Glutamatergic neuron (in vitro differentiated cells): ENCODE measurements around the gene TMOD2. TPM values are rescaled to one million over a fixed set of nuclear protein-coding genes. Genes with fewer than 3 reads are reported as not detected.

Experiments used
- DNase-seq: peaks from one replicate; pipeline ENCODE4 v3.0.0; 2022
- H3K27ac Mint-ChIP-seq: one replicate; pipeline ENCODE4 v1.8.0; 2020; ENCODE audit warnings: mild to moderate bottlenecking, mixed read lengths, inconsistent platforms; ENCODE audit not compliant: unreplicated experiment
- H3K27me3 Mint-ChIP-seq: one replicate; pipeline ENCODE4 v1.8.0; 2020; ENCODE audit warnings: mild to moderate bottlenecking, moderate library complexity, mixed read lengths, inconsistent platforms; ENCODE audit not compliant: unreplicated experiment
- H3K36me3 Mint-ChIP-seq: one replicate; pipeline ENCODE4 v1.8.0; 2020; ENCODE audit warnings: mild to moderate bottlenecking, mixed read lengths, inconsistent platforms; ENCODE audit not compliant: unreplicated experiment
- H3K4me1 Mint-ChIP-seq: one replicate; pipeline ENCODE4 v1.8.0; 2020; ENCODE audit warnings: mild to moderate bottlenecking, low read depth, mixed read lengths, inconsistent platforms; ENCODE audit not compliant: unreplicated experiment
- H3K4me3 Mint-ChIP-seq: one replicate; pipeline ENCODE4 v1.8.0; 2020; ENCODE audit warnings: mild to moderate bottlenecking, mixed read lengths, inconsistent platforms; ENCODE audit not compliant: unreplicated experiment
- H3K9me3 Mint-ChIP-seq: one replicate; pipeline ENCODE4 v1.8.0; 2020; ENCODE audit warnings: mild to moderate bottlenecking, moderate library complexity, mixed read lengths, inconsistent platforms; ENCODE audit not compliant: unreplicated experiment
- CTCF ChIP-seq: fragments of 200-600 bp; sonication (generic); IDR thresholded peaks from one replicate; pipeline ENCODE4 v1.5.0; 2021; ENCODE audit not compliant: partially characterized antibody, unreplicated experiment
- total RNA-seq: library from RNA; stranded (reverse); fragmentation: NEBNext Ultra II Directional; extraction: Animal tissue kit (Norgen Biotek cat#: 25700); gene quantifications from one replicate; pipeline ENCODE4 v1.2.1, GENCODE V29; 2021; ENCODE audit not compliant: unreplicated experiment

TMOD2 gene
- total RNA-seq, 1 donor from 2014 or later, result 75.0 TPM

DNA sequence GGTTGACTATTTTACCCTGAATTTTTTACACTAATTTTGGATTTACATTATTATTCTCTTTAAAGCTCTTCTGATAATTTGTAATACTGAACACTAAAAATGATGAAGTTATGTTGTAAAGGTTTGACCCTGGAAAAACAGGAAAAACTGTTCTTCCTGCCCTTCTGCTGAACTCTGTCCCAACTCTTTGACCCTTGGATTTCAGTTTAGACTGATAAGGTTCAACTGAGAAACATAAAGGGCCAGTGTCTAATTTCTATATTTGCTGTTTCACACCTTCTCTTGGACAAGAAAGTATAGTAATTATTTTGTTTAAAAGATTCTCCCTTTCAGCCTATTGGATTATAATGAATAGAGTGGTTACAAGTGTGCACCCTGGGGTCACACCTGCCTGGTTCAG, 65.2 kb downstream of the TMOD2 start:
- H3K9me3 Mint-ChIP-seq, result peaks cover 4% of the 10 kb centered on the region
- no peak for DNase-seq
- H3K4me3 Mint-ChIP-seq, result no peak overlapping the region
- no peak overlapping the region for H3K27ac Mint-ChIP-seq
- no peaks in the 10 kb centered on the region for H3K4me1 Mint-ChIP-seq
- peaks cover 1% of the 10 kb centered on the region for H3K27me3 Mint-ChIP-seq
- TF ChIP-seq CTCF, result no peak
- peaks cover 24% of the 10 kb centered on the region for H3K36me3 Mint-ChIP-seq

GRCh38 chr15:51818150-51818549, 66.8 kb downstream of the TMOD2 start:
- no peak for DNase-seq
- H3K27me3 Mint-ChIP-seq, result peaks cover 1% of the 10 kb centered on the region
- H3K4me3 Mint-ChIP-seq, result no peak overlapping the region
- H3K4me1 Mint-ChIP-seq, result no peaks in the 10 kb centered on the region
- H3K36me3 Mint-ChIP-seq, result peaks cover 25% of the 10 kb centered on the region
- H3K9me3 Mint-ChIP-seq, result peaks cover 4% of the 10 kb centered on the region
- H3K27ac Mint-ChIP-seq, result no peak overlapping the region
- TF ChIP-seq CTCF, result no peak

GRCh38 chr15:51825698-51826097, 74.3 kb downstream of the TMOD2 start:
- no peak for DNase-seq
- Mint-ChIP-seq H3K4me1 (no peaks in the 10 kb centered on the region), H3K27me3 (peaks cover 2% of the 10 kb centered on the region), H3K27ac (no peak overlapping the region), H3K36me3 (peaks cover 10% of the 10 kb centered on the region), H3K9me3 (peaks cover 5% of the 10 kb centered on the region), H3K4me3 (no peak overlapping the region)
- no peak for TF ChIP-seq CTCF

GRCh38 chr15:51828621-51829375, 77.4 kb downstream of the TMOD2 start:
- no peak overlapping the region for H3K27ac Mint-ChIP-seq
- H3K4me1 Mint-ChIP-seq, result peaks cover 5% of the 10 kb centered on the region
- no peak for TF ChIP-seq CTCF
- no peaks in the 10 kb centered on the region for H3K36me3 Mint-ChIP-seq
- DNase-seq, result no peak
- H3K9me3 Mint-ChIP-seq, result peaks cover 3% of the 10 kb centered on the region
- H3K4me3 Mint-ChIP-seq, result peak overlapping the region; percentile 85
- peaks cover 4% of the 10 kb centered on the region for H3K27me3 Mint-ChIP-seq
